SK-N-SH (cell line): ENCODE measurements around the gene LARP4.

Experiments
- CHD2 ChIP-seq: fragments of 150-350 bp; IDR thresholded peaks from 2 replicates; pipeline ENCODE4 v1.6.1; 2018; ENCODE audit warnings: low read length; ENCODE audit not compliant: partially characterized antibody
- CTCF ChIP-seq: fragments of 200-600 bp; sonication (generic); IDR thresholded peaks from 2 replicates; pipeline ENCODE4 v1.6.1; 2017; ENCODE audit warnings: antibody characterized with exemption, mild to moderate bottlenecking, moderate library complexity
- GATA2 ChIP-seq: sonication (generic); formaldehyde crosslinking; IDR thresholded peaks from 2 replicates; pipeline ENCODE4 v1.5.0; 2020; ENCODE audit warnings: mild to moderate bottlenecking, missing genetic modification reagents
- REST ChIP-seq: IDR thresholded peaks from 2 replicates; pipeline ENCODE4 v1.6.1; 2012; ENCODE audit warnings: mild to moderate bottlenecking, low read depth, low read length, moderate library complexity

- TF ChIP-seq CTCF: no peak
- TF ChIP-seq REST: no peak
- TF ChIP-seq GATA2 (CRISPR knock-in tag): no peak
- no peak for TF ChIP-seq CHD2
Measured at GRCh38 chr12:50515587-50515986, 114.9 kb downstream of the LARP4 start.
